Ammon's horn (tissue), 1 donor: ENCODE data around the gene VKORC1L1.
"Not testable (repeated sequence)": the region's sequence is repeated elsewhere in the genome, so short reads cannot be mapped to it uniquely, and the experiment has no call there.

Experiments used
- DNase-seq: peaks from one replicate; pipeline ENCODE4 v3.0.0-alpha.2; 2016; ENCODE audit warnings: low spot score

The VKORC1L1 gene

DNA sequence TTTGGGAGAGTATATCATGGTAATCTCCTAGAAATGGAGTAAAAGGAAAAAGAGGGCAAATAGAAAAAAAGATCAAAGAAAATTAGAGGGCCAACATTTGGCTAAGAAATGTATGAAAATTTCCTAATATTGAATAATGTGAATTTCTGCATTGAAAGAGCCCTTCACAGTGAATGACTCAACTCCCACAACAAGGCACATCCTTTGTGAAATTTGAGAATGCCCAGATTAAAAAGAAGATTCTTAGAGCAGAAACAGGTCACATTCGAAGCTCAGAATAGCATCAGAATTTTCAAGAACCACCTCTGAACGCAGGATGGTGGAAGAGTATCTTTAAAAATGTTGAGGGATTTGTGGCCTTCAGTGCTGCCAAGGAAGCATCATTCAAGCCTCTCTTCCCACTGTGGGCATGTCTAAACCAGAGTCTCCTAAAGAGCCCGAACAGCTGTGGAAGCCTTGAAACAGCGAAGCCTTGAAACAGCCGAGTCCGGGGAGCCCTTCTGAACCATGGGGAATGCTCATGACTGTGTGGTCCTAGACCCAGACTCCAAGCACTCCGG, 65.5 kb downstream of the VKORC1L1 start:
- DNase-seq: no peak

DNA sequence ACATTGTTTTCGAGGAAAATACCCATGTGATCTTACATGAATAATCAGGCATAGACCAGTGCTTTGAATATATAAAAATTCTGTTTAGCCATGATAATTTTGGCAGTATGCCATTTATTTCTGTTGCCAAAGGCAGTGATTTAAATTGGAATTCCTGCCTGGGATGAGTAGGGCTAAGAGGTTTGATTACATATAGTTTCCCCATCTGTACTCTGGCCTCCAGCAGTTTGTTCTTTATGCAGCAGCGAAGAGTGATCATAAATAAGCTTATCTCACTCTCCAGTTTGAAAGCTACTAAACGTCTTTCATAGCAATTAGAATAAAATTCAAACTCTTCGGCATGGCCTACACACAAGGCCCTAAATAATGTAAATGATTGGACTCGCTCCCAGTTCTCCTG, 72.9 kb downstream of the VKORC1L1 start:
- not testable (repeated sequence) for DNase-seq

GRCh38 chr7:65946904-65947303, 74.0 kb downstream of the VKORC1L1 start:
- no peak for DNase-seq

DNA sequence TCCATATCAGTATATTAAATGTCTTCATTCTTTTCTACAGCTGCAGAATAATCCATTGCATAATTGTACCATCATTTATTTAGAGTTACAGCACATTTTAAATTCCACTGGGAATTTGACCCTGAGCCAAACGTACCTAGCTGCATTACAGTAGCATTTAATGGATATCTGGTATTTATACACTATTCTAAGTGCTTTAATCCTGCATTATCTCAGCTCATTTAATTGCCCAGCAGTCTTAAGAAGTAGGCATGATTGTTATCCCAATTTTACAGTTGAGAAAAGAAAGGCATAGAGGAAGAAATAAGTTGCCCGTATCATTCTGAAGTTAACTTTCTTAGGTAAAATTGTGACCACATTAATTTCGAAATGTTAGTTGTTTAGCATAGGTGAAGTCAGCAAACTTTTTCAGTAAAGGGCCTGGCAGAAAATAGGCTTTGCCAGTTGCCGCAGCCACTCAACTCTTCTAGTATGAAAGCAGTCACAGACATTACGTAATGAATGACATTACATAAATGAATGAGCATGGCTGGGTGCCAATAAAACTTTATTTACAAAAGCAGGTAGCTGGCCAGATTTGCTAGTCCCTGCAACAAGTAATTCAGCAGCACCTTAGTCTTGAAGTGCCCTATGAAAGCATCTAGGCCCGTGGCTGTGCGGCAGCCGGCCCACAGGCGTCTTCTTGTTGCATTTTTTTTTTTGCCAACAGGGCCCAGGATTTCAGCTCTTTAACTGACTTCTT, 79.1 kb downstream of the VKORC1L1 start:
- no peak for DNase-seq

DNA sequence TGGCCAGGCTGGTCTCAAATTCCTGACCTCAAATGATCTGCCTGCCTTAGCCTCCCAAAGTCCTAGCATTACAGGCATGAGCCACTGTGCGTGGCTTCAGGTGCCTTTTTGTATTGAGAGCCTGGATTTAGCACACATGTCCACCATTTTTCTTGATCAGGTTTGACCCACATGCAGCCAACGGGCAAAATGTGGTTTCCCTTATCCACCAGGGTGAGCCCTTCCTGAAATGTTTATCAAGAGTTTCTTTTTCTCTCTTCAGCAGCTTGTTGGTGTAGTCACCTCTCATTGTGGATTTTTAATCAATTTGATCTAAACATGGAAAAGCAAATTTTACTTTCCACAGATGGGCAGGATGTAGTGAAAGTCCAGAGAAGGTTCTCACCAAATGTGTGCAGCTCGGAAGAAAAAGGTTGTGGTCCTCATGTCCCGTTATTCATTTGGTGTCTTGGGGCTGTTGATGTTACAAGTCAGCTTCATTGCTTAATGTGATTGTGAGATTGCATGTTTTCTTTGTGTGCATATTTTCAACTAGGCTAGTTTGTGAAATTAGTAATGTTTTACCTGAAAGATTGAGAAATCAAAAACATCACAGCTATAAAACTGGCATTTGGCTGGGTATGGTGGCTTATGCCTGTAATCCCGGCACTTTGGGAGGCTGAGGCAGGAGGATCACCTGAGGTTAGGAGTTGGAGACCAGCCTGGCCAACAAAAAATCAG, 80.3 kb downstream of the VKORC1L1 start:
- no peak for DNase-seq

GRCh38 chr7:65953890-65954450, 81.1 kb downstream of the VKORC1L1 start:
- no peak for DNase-seq

DNA sequence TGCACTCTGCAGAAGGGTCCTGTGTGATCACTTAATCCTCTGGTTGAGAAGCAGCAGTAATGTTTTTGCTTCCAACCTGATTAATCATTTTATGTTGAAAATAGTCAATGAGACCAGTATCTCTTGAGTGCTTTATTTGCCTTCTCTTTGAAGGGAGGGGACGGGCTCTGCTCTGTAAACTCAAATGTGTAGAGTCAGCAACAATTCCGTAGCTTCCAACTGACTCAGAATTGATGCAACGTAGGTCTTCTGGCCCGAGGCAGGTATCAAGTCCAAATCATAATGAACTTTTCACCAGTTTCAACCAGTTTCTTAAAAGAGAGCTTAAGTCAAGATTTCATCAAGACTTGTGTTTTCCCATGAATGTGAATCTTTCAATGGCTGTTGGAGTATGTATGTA, 82.8 kb downstream of the VKORC1L1 start:
- no peak for DNase-seq

- DNase-seq: no peak
Measured at GRCh38 chr7:65960351-65961074, 87.6 kb downstream of the VKORC1L1 start.

DNA sequence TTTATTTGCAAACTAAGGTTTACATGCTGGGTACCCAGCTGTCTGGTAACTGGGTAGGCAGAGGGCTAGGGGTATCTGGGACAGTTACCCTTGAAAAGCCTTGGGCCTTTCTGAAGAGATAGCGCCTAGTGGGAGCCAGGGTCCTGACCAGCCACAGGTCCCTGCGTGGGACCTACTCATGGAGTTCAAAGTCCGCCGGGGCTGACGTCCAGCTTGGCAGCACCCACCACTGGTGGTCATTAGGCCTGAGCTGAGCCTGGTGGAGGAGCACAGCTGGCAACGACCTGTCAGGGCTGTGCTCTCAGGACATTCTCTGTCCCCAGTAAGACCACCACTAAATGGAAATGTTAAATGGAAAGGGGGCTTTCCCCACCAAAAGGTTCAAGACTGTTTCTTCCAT, 89.2 kb downstream of the VKORC1L1 start:
- DNase-seq: no peak

DNA sequence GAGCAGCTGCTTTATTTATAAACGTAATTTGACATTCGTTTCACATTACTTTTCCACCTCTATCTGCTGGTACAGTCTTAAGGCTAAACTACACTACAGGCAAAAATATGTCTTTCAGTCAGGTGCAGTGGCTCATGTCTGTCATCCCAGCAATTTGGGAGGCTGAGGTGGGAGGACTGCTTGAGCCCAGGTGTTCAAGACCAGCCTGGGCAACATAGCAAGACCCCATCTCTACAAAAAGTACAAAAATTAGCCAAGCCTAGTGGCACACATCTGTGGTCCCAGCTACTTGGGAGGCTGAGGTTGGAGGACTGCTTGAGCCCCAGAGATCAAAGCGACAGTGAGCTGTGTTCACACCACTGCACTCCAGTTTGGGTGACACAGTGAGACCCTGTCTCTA, 91.8 kb downstream of the VKORC1L1 start:
- DNase-seq: not testable (repeated sequence)

DNA sequence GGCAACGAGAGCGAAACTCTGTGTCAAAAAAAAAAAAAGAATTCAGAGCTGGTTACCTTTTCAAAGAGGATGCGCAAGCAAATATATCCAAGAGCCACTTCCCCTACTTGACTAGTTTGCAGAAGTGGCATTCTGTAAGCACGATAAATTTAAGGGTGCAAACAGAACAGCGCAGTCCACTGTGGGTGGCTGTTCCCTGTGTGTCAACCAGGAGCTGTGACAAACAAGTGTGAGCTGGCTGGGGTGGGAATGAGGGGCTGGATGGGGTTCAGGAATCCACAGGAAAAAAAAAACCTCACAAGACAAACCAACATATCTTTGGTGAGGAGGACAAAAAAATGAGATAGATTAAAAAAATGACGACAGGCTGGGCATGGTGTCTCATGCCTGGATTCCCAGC, 93.3 kb downstream of the VKORC1L1 start:
- DNase-seq: no peak

DNA sequence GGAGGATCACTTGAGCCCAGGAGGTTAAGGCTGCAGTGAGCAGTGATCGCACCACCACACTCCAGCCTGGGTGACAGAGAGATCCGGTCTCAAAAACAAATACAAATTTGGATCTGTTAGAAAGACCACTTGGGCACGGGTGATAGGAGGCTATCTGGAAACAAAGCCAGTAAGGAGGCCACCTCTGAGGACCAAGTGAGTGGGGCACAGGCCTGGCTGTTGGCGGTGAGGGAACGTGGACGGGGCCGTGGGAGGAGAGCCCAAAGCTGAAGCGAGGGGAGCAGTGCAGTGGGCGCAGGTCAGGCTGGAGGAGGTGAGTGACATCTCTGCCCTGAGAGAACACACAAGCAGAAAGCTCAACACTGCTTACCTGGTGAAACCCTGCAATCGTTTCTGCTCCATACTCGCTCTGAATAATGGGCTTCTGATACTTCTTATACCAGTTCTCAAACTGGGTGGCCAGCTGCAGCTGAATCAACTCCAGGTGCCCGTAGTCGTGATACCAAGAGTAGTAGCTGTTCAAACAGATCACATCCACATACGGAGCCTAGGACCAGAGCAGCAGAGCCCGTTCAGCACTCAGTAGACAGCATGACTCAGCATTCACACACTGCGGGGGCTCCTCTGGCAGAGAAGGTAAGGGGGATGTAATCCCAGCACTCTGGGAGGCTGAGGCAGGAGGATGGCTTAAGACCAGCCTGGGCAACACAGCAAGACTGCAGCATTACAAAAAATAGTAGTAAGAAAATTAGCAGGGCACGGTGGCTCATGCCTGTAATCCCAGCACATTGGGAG, 94.7 kb downstream of the VKORC1L1 start:
- no peak for DNase-seq

- DNase-seq: no peak
Measured at GRCh38 chr7:65968256-65969185, 95.6 kb downstream of the VKORC1L1 start.

DNA sequence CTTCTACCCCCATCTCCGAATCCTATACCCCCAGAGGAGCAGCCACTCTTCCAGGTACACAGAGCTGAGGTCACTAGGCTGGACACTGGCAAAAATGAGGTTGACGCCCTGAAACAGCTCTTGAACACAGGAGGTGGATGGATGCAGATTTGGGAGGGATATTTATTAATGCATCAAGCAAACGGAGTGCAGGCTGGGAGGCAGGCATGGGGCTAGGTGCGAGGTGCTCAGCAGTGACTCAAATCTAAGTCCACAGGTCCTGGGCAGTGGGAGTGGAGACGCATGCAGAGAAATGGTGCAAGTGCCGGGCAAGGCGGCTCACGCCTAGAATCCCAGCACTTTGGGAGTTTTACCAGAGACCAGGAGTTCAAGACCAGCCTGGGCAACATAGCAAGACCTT, 98.1 kb downstream of the VKORC1L1 start:
- DNase-seq: no peak

DNA sequence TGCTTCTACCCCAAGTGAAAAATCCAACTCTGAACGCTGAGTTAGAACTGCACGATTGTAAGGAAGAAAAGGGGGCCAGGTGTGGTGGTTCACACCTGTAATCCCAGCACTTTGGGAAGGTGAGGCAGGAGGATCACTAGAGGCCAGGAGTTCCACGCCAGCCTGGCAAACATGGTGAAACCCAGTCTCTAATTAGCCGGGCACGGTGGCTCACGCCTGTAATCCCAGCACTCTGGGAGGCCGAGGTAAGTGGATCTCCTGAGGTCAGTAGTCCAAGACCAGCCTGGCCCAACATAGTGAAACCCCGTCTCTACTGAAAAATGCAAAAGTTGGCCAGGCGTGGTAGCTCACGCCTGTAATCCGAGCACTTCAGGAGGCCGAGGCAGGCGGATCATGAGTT, 100.1 kb downstream of the VKORC1L1 start:
- DNase-seq: no peak

DNA sequence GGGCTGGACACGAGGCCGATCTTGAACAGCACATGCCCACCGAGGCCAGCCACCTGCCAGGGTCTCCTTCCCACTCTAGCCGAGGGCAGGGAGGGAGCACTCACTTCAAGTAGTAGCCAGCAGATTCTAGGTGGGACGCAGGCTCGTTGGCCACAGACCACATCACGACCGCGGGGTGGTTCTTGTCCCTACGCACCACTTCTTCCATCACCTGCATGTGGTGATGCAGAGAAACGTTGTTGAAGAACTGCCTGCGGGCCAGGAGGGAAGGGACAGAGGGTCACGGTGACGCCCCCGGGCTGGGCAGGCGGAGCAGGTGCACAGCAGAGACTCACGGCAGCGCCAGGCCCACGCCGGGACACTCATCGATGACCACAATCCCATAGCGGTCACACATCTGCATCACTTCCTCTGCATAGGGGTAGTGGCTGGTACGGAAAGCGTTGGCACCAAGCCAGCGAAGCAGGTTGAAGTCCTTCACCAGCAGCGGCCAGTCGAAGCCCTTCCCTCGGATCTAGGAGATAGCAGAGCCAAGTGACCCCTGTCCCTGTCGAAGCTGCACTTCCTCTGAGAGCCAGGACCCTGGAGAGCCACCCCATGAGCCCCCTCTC, 101.4 kb downstream of the VKORC1L1 start:
- no peak for DNase-seq

GRCh38 chr7:65974876-65975275, 102.0 kb downstream of the VKORC1L1 start:
- no peak for DNase-seq

GRCh38 chr7:65975814-65976445, 103.1 kb downstream of the VKORC1L1 start:
- no peak for DNase-seq

- DNase-seq: no peak
Measured at GRCh38 chr7:65976659-65977196, 103.9 kb downstream of the VKORC1L1 start.
